ENCODE data around the gene PCNX2.

GRCh38 chr1:232988572-232989040 lies 306.9 kb downstream of the PCNX2 start:
- no peak for TF ChIP-seq CTCF (optimal IDR thresholded peaks at IDR 0.05 in 1 of 3, IDR thresholded peaks at IDR 0.05 in 1 of 3, conservative IDR thresholded peaks at IDR 0.05 in 1 of 3; ENCODE audit: extremely low read depth in 1 of 3, insufficient read depth in 2 of 3, low read length in 3 of 3)
- TF ChIP-seq EZH2 (IDR thresholded peaks at IDR 0.05; ENCODE audit: low read length), result no peak
